ENCODE data around the gene TBC1D5.
A peak's percentile ranks its signal among the peaks of the same experiment; 100 is the strongest.

TBC1D5 gene

DNA sequence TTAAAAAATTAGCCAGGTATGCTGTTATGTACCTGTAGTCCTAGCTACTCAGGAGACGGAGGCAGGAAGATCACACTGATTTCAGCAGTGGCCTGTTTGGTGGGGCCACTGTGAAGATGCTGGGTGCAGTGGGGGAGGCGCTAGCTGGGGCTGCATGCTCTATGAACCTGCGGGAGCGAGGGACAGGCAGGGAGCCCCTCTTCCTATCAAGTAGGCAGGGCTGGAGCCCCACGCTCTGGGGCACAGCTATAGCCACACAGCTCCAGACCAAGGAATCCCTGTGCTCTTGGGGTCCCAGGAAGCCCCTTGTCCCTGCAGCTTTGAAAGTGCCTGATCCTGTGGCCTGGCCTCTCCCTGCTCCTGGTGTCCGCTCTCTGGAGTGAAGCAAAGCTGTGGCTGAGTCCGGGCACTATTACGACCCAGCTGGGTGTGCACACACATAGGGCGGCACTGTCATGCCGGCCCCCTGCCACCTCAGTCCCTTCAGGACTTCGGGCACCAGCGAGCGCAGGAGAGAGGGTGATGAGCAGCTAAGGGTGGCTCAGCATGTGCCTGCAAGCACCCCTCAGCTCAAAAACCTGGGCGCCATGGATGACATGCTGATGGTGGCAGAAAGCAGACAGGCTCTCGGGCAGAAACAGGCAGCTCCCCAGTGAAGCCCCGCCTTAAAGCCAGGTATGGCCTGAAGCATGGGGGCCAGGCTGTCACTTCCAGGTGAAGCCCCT lies 262.6 kb downstream of the TBC1D5 start:
- TF ChIP-seq, protein P1, sequence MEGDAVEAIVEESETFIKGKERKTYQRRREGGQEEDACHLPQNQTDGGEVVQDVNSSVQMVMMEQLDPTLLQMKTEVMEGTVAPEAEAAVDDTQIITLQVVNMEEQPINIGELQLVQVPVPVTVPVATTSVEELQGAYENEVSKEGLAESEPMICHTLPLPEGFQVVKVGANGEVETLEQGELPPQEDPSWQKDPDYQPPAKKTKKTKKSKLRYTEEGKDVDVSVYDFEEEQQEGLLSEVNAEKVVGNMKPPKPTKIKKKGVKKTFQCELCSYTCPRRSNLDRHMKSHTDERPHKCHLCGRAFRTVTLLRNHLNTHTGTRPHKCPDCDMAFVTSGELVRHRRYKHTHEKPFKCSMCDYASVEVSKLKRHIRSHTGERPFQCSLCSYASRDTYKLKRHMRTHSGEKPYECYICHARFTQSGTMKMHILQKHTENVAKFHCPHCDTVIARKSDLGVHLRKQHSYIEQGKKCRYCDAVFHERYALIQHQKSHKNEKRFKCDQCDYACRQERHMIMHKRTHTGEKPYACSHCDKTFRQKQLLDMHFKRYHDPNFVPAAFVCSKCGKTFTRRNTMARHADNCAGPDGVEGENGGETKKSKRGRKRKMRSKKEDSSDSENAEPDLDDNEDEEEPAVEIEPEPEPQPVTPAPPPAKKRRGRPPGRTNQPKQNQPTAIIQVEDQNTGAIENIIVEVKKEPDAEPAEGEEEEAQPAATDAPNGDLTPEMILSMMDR (IDR thresholded peaks at IDR 0.05) = no peak

DNA sequence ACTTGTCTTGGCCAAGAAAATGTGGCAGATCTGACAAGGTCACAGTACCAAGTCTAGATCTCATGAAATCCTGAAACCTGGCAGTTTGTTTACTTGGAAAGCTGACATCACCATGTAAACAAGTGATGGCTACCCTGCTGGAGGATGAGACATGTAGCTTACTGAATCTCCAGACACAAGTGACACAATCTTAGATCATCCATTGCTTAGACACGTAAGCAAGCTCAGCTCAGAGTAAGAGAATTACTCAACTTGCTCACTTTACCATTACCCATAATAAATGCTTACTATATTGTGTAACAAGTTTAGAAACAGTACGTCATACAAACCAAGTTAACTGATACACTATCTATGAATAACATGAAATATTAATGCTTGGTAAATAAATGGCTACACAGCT lies 263.8 kb downstream of the TBC1D5 start:
- TF ChIP-seq, protein P1 (IDR thresholded peaks at IDR 0.05) = no peak

DNA sequence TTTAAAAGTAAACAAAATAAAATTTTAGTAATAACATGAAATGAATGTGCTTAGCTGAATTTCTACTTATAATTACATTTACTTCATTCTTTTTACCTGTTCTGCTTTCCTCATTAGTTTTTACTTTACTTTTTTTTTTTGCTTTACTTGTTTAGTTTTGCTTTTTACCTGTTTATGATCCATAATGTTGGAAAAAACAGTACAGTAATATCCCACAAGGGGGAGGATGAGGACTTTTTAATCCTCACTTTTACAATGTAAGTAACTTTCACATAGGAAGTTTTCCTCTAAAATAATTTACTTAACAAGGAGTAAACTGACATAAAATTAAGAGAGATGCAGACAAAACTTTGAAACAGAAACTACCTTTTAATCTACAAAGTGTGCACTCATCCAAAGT lies 268.7 kb downstream of the TBC1D5 start:
- TF ChIP-seq, protein P1 (IDR thresholded peaks at IDR 0.05) = peak; percentile 49; the same call in 1 of the 2 replicates

DNA sequence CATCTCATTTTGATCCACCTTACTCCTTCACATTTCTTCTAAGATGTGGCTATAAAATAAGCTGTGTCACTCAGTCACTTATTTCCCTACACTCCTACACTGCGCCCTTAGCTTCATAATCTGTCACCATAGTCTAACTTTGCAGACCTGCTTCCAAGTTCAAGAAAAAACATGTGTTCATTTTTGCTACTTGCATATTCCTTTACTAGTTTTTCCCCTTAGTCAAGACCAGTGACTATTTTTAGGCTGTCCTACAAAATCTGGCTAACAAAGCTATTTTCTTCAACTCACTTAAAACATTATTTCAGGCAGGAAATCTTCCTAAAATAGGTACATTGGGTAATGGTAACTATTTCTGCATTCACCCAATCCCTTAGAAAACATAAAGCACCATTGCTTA lies 272.5 kb downstream of the TBC1D5 start:
- TF ChIP-seq, protein P1 (IDR thresholded peaks at IDR 0.05) = no peak

DNA sequence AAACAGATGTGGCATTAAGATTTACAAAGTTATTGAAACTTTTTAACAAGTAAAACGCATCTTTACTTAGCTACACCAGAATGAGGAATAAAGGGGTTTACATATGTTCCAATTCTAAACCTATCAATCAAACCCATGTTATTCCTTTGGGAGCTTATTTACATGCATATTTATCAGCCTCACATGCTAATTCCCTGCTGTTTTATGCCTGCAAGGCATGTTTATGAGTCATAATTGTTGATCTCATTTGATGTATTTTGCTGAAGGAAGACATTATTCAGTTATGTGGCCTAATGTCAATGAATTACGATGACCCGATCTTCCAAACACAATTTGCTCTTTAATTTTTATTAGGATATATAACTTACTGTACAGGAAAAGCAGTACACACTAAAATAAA lies 272.9 kb downstream of the TBC1D5 start:
- TF ChIP-seq, protein P1 (IDR thresholded peaks at IDR 0.05) = no peak

DNA sequence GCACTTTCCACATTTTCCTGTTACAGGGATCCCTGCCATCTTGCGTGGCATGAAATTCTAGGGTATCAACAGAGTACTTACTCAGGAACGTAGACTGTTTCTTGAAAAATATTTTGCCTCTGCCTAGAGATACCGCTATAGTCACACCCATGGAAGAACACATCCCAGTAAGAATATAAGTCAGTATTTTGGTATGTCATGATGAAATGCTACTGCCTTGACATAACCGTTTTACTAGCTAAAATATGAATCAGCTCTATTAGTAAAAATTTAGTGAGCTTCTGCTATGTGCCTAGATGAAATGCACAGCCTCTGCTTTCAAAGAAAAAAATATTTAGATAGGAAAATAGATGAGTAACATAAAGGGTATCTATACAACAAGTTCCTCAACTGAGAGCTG lies 276.4 kb downstream of the TBC1D5 start:
- TF ChIP-seq, protein P1 (IDR thresholded peaks at IDR 0.05) = no peak

DNA sequence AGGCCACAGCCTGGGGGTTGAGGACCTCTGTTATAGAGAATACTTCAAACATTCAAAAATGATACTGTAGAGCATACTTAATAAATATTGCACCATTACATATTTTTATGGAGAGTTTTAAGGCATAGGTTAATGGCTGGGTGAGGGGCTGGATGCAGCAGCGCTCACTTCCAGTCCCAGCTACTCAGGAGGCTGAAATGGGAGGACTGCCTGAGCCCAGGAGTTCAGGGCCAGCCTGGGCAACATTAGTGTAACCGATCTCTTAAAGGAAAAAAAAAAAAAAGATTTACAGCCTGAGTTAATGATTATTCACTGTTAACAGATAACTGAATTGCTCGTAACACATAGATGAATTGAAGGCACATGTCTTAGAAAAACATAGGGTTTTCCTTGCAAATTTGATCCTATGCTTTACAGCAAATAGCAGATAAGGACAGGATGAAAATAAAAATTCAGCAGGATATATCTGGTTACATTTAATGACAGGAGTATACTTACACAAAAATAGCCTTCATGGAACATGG lies 282.9 kb downstream of the TBC1D5 start:
- TF ChIP-seq, protein P1 (IDR thresholded peaks at IDR 0.05) = no peak

All from LNCAP (cell line).